Measurements from ENCODE around the gene COPE.

COPE gene

DNA sequence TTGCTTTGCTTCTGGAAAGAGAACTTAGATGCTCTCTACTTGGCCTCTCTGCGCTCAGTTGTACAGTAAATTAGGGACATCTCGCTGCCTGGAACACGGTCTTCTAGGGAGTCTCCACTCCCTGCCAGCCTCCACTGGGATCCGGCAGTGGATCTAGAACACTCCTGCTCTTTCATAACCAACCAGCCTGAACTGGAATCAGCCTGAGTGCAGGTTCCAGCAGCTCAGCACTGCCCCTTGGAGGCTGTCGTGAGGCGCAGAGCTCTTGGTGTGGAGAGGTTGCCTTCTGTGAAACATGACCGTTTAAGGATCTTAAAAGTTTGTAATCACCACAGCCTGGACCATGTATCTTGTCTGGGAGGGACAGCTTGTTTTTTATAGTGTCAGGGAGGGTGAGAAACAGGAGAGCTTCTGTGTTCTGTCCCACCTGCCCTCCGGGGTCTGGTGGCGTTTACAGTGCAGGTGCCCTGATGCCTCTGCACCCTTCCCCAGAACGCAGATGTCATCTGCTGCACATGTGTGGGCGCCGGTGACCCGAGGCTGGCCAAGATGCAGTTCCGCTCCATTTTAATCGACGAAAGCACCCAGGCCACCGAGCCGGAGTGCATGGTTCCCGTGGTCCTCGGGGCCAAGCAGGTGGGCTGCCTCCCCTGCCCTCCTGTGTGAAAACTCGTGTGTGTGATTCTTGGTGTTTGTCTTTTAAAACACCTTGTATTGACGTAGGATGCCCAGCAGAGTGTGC, 62.6 kb downstream of the COPE start:
- DNase-seq (ENCODE audit: insufficient read length, low spot score) (no peak), FAIRE-seq (no peak)

- FAIRE-seq (no peak), DNase-seq (ENCODE audit: insufficient read length, low spot score) (no peak)
Measured at GRCh38 chr19:18855647-18856384, 63.4 kb downstream of the COPE start.

- FAIRE-seq (no peak), DNase-seq (ENCODE audit: insufficient read length, low spot score) (no peak)
Measured at GRCh38 chr19:18854982-18855381, 64.2 kb downstream of the COPE start.

- DNase-seq (ENCODE audit: insufficient read length, low spot score), result no peak
- FAIRE-seq, result no peak
Measured at GRCh38 chr19:18853755-18854427, 65.3 kb downstream of the COPE start.

GRCh38 chr19:18852648-18853047, 66.5 kb downstream of the COPE start:
- DNase-seq (ENCODE audit: insufficient read length, low spot score), result no peak
- FAIRE-seq, result no peak

- FAIRE-seq, result no peak
- DNase-seq (ENCODE audit: insufficient read length, low spot score), result no peak
Measured at GRCh38 chr19:18851673-18852325, 67.4 kb downstream of the COPE start.

DNA sequence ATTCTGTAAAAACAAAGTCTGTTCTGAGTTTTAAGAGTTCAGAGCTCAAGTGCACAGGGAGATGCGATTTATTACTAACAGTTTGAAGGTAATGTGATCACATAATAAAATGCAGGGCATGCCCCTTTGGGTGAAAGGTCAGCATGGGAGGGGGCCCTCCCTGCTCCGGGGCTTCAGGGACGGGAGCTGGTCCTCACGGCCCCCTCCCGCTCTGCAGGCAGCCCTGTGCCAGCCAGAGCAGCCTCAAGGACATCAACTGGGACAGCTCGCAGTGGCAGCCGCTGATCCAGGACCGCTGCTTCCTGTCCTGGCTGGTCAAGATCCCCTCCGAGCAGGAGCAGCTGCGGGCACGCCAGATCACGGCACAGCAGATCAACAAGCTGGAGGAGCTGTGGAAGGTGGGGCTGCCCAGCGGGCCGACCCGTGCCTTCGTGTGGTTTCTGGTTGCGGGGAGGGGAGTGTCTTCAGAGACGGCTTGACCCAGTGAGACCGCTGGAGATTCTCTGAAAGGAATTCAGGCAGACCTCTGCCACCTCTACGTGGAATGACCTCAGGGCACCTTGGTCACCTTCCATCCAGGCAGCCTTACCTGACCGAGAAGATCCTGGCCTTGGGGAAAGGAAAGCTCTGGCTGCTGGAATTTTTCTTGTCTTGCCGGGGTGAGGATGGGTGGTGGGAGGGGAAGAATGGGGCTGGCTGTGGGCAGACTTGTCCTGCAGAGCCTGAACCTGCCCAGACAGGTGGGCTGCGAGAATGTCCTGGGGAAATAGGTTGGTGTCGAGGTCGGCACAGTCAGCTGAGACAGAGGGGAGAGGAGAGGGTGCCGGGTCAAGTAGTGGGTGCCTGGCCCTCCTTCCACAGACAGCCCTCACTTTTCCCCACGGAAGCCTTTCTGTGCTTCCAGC, 68.5 kb downstream of the COPE start:
- no peak for DNase-seq (ENCODE audit: insufficient read length, low spot score)
- no peak for FAIRE-seq

DNA sequence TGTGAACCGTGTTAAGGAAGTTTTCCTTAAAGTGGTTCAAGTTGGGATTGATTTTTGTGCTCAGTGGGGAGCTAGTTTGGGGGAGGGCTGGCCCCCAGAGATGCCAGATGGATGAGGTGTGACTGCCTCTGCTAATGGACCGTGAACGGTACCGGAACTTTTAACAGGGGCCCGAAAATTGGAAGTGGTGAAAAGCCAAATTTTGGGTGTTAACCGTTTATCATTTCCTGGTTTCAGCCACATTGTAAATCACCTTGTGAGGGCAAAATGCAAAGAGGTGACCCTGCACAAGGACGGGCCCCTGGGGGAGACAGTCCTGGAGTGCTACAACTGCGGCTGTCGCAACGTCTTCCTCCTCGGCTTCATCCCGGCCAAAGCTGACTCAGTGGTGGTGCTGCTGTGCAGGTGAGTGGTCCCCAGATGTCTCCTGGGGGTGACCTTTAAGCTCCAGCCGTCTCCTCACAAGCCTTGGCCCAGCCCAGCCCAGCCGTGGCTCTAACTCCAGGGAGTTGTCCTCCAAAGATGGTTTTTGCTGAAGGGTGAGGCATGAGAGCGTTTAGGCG, 69.3 kb downstream of the COPE start:
- DNase-seq (ENCODE audit: insufficient read length, low spot score), result no peak
- FAIRE-seq, result peak; percentile 85

Measured in GM19239 (cell line).